ENCODE measurements around the gene HOXC12.

DNA sequence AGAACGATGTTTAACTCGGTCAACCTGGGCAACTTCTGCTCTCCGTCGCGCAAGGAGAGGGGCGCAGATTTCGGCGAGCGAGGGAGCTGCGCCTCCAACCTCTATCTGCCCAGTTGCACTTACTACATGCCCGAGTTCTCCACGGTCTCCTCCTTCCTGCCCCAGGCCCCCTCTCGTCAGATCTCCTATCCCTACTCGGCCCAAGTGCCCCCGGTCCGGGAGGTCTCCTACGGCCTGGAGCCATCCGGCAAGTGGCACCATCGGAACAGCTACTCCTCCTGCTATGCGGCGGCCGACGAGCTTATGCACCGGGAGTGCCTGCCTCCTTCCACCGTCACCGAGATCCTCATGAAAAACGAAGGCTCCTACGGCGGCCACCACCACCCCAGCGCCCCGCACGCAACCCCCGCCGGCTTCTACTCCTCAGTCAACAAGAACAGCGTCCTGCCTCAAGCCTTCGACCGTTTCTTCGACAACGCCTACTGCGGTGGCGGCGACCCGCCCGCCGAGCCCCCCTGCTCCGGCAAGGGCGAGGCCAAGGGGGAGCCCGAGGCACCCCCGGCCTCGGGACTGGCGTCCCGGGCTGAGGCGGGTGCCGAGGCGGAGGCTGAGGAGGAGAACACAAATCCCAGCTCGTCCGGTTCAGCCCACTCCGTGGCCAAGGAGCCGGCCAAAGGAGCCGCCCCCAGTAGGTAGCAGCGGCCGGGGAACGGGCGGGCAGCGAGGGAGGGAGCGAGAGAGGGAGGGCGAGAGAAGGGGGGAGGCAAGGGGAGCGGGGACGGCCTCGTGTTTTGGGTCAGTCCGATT, 18.7 kb downstream of the HOXC12 start:
- TF ChIP-seq POLR2A (IDR thresholded peaks at IDR 0.05) (no peak), CTCF (IDR thresholded peaks at IDR 0.05) (no peak), POLR2AphosphoS5 (IDR thresholded peaks at IDR 0.05) (no peak), EP300 (IDR thresholded peaks at IDR 0.05) (no peak)
